KMS-11 (cell line): ENCODE measurements around the gene P2RY2.
"Not testable (repeated sequence)": the region's sequence is repeated elsewhere in the genome, so short reads cannot be mapped to it uniquely, and the experiment has no call there.

Source experiments
- H2AFZ ChIP-seq: fragments of 200-600 bp; sonication (generic); 2 replicates; pipeline ENCODE4 v1.6.1; 2016; ENCODE audit warnings: antibody characterized with exemption, mixed run types, low read depth
- H3K27ac ChIP-seq: fragments of 200-600 bp; sonication (generic); 2 replicates; pipeline ENCODE4 v1.6.1; 2016; ENCODE audit warnings: mild to moderate bottlenecking, mixed run types
- H3K27me3 ChIP-seq: fragments of 200-600 bp; sonication (generic); 2 replicates; pipeline ENCODE4 v1.6.1; 2017; ENCODE audit warnings: mild to moderate bottlenecking, low read depth, mixed run types, moderate library complexity; ENCODE audit not compliant: insufficient read depth
- H3K36me3 ChIP-seq: fragments of 200-600 bp; sonication (generic); 2 replicates; pipeline ENCODE4 v1.6.1; 2017; ENCODE audit warnings: mild to moderate bottlenecking, mixed run types; ENCODE audit not compliant: insufficient read depth
- H3K4me1 ChIP-seq: fragments of 200-600 bp; sonication (generic); 2 replicates; pipeline ENCODE4 v1.6.1; 2016; ENCODE audit warnings: mild to moderate bottlenecking, low read depth, mixed run types; ENCODE audit not compliant: poor library complexity, severe bottlenecking
- H3K4me2 ChIP-seq: fragments of 200-600 bp; sonication (generic); 2 replicates; pipeline ENCODE4 v1.7.0; 2016; ENCODE audit warnings: mild to moderate bottlenecking, mixed run types
- H3K4me3 ChIP-seq: fragments of 200-600 bp; sonication (generic); IDR thresholded peaks from 2 replicates; pipeline ENCODE4 v1.6.1; 2017; ENCODE audit warnings: low read depth, low read length, mixed read lengths; ENCODE audit not compliant: insufficient read depth
- H3K79me2 ChIP-seq: fragments of 200-600 bp; sonication (generic); 2 replicates; pipeline ENCODE4 v1.6.1; 2016; ENCODE audit warnings: low read depth, mixed run types; ENCODE audit not compliant: insufficient read depth
- H3K9ac ChIP-seq: fragments of 200-600 bp; sonication (generic); 2 replicates; pipeline ENCODE4 v1.6.1; 2016; ENCODE audit warnings: mild to moderate bottlenecking, mixed run types
- H4K20me1 ChIP-seq: fragments of 200-600 bp; sonication (generic); 2 replicates; pipeline ENCODE4 v1.6.1; 2016; ENCODE audit warnings: mild to moderate bottlenecking, mixed run types; ENCODE audit not compliant: insufficient read depth
- CTCF ChIP-seq: fragments of 200-600 bp; sonication (generic); conservative IDR thresholded peaks from 2 replicates; pipeline ENCODE4 v1.6.1; 2017; ENCODE audit warnings: low read depth, mild to moderate bottlenecking, antibody characterized with exemption, low read length, moderate library complexity, mixed read lengths

P2RY2 gene

GRCh38 chr11:73228268-73229134 lies 10.4 kb downstream of the P2RY2 start:
- Histone ChIP-seq H3K4me1 (no peaks in the 10 kb centered on the region), H3K36me3 (no peaks in the 10 kb centered on the region), H3K4me3 (no peak overlapping the region), H3K79me2 (no peaks in the 10 kb centered on the region), H4K20me1 (no peaks in the 10 kb centered on the region), H2AFZ (no peak overlapping the region), H3K9ac (no peak overlapping the region), H3K4me2 (no peak overlapping the region), H3K27me3 (no peaks in the 10 kb centered on the region), H3K27ac (no peak overlapping the region)
- no peak for TF ChIP-seq CTCF

- TF ChIP-seq CTCF: no peak
- H3K9ac ChIP-seq: no peak overlapping the region
- no peaks in the 10 kb centered on the region for H3K27me3 ChIP-seq
- no peaks in the 10 kb centered on the region for H3K36me3 ChIP-seq
- no peaks in the 10 kb centered on the region for H3K79me2 ChIP-seq
- no peaks in the 10 kb centered on the region for H4K20me1 ChIP-seq
- no peak overlapping the region for H3K27ac ChIP-seq
- no peak overlapping the region for H3K4me2 ChIP-seq
- H3K4me1 ChIP-seq: no peaks in the 10 kb centered on the region
- no peak overlapping the region for H3K4me3 ChIP-seq
- H2AFZ ChIP-seq: no peak overlapping the region
These were observed 11.3 kb downstream of the P2RY2 start for GRCh38 chr11:73229321-73229895.

GRCh38 chr11:73229896-73230875 lies 12.1 kb downstream of the P2RY2 start:
- Histone ChIP-seq H4K20me1 (no peaks in the 10 kb centered on the region), H3K4me3 (no peak overlapping the region), H3K27me3 (no peaks in the 10 kb centered on the region), H3K9ac (no peak overlapping the region), H2AFZ (no peak overlapping the region), H3K79me2 (no peaks in the 10 kb centered on the region), H3K4me1 (no peaks in the 10 kb centered on the region), H3K4me2 (no peak overlapping the region), H3K27ac (no peak overlapping the region), H3K36me3 (no peaks in the 10 kb centered on the region)
- TF ChIP-seq CTCF: no peak

GRCh38 chr11:73230931-73231330 lies 12.8 kb downstream of the P2RY2 start:
- no peaks in the 10 kb centered on the region for H3K27me3 ChIP-seq
- no peaks in the 10 kb centered on the region for H3K4me1 ChIP-seq
- no peak overlapping the region for H3K9ac ChIP-seq
- no peak overlapping the region for H3K27ac ChIP-seq
- no peaks in the 10 kb centered on the region for H3K79me2 ChIP-seq
- no peak overlapping the region for H2AFZ ChIP-seq
- TF ChIP-seq CTCF: no peak
- H3K4me2 ChIP-seq: no peak overlapping the region
- H3K4me3 ChIP-seq: no peak overlapping the region
- H4K20me1 ChIP-seq: no peaks in the 10 kb centered on the region
- no peaks in the 10 kb centered on the region for H3K36me3 ChIP-seq

GRCh38 chr11:73232487-73232886 lies 14.4 kb downstream of the P2RY2 start:
- not testable (repeated sequence) for H3K9ac ChIP-seq, H3K36me3 ChIP-seq, H3K4me3 ChIP-seq, H2AFZ ChIP-seq, H3K27ac ChIP-seq, H3K27me3 ChIP-seq, H3K4me2 ChIP-seq, H3K4me1 ChIP-seq, H4K20me1 ChIP-seq, H3K79me2 ChIP-seq
